HepG2 (cell line): ENCODE measurements around the gene EFHC2.

Experiments
- BHLHE40 ChIP-seq: IDR thresholded peaks from 2 replicates; pipeline ENCODE4 v1.6.1; 2011; ENCODE audit warnings: low read length, improper control_type of control experiment
- NFE2L2 ChIP-seq: fragments of 150-350 bp; IDR thresholded peaks from 2 replicates; pipeline ENCODE4 v1.6.1; 2014; ENCODE audit warnings: low read length
- SNAI1 ChIP-seq: sonication (generic); formaldehyde crosslinking; IDR thresholded peaks from 2 replicates; pipeline ENCODE4 v1.5.0; 2020; ENCODE audit warnings: mild to moderate bottlenecking, missing genetic modification reagents, borderline replicate concordance

DNA sequence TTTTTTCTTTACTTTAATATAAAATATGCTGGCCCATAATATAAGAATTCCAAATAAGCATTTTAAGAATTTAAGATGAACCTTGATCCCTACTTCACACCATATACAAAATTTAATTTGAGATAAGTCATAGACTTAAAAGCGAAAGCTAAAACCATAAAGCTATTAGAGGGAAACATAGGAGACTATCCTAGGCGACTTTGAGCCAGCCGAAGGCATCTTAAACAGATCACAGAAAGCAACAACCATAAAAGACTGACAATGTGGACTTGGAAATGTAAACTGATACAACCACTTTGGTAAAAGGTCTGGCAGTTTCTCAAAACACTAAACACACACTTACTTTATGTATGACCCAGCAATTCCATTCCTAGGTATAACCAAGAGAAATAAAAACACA, 125.0 kb downstream of the EFHC2 start:
- no peak for TF ChIP-seq NFE2L2
- TF ChIP-seq SNAI1 (CRISPR knock-in tag) = no peak
- TF ChIP-seq BHLHE40 = no peak
